HEK293T (cell line): ENCODE data around the gene SPIRE1.
"Not testable (repeated sequence)": the region's sequence is repeated elsewhere in the genome, so short reads cannot be mapped to it uniquely, and the experiment has no call there.

Experiments
- CTCF ChIA-PET: fragments of 350-600 bp; formaldehyde crosslinking; extraction: SDS; loops from one replicate; lab custom pipeline; 2021; ENCODE audit warnings: antibody characterized with exemption, inconsistent platforms; lab: Yijun Ruan, JAX
- POLR2A ChIA-PET: fragments of 350-600 bp; formaldehyde crosslinking; extraction: SDS; loops from one replicate; lab custom pipeline; 2020; ENCODE audit warnings: antibody characterized with exemption, inconsistent platforms; lab: Yijun Ruan, JAX
- DNase-seq: peaks from one replicate; pipeline ENCODE4 v3.0.0; 2012; ENCODE audit warnings: mixed read lengths; ENCODE audit errors: extremely low spot score
- ARNT ChIP-seq: fragments of 450-650 bp; IDR thresholded peaks from 2 replicates; pipeline ENCODE4 v1.6.1; 2017; ENCODE audit warnings: mild to moderate bottlenecking
- BHLHE40 ChIP-seq: fragments of 450-650 bp; IDR thresholded peaks from 2 replicates; pipeline ENCODE4 v1.6.1; 2016; ENCODE audit warnings: mild to moderate bottlenecking, moderate library complexity, borderline replicate concordance
- CTBP1 ChIP-seq: fragments of 450-650 bp; IDR thresholded peaks from 2 replicates; pipeline ENCODE4 v1.6.1; 2016; ENCODE audit warnings: borderline replicate concordance
- ELF4 ChIP-seq: fragments of 450-650 bp; IDR thresholded peaks from 2 replicates; pipeline ENCODE4 v1.6.1; 2017; ENCODE audit warnings: antibody characterized with exemption
- FOXA1 ChIP-seq: fragments of 450-650 bp; IDR thresholded peaks from 2 replicates; pipeline ENCODE4 v1.6.1; 2016; ENCODE audit warnings: mild to moderate bottlenecking
- FOXK2 ChIP-seq: fragments of 450-650 bp; IDR thresholded peaks from 2 replicates; pipeline ENCODE4 v1.6.1; 2016; ENCODE audit warnings: mild to moderate bottlenecking
- FOXM1 ChIP-seq: fragments of 450-650 bp; IDR thresholded peaks from 2 replicates; pipeline ENCODE4 v1.6.1; 2017; ENCODE audit warnings: mild to moderate bottlenecking, borderline replicate concordance
- HDGF ChIP-seq: fragments of 450-650 bp; IDR thresholded peaks from 2 replicates; pipeline ENCODE4 v1.6.1; 2017; ENCODE audit warnings: antibody characterized with exemption, borderline replicate concordance
- L3MBTL2 ChIP-seq: fragments of 450-650 bp; conservative IDR thresholded peaks from 2 replicates; pipeline ENCODE4 v1.6.1; 2016; ENCODE audit warnings: mild to moderate bottlenecking
- LEF1 ChIP-seq: fragments of 450-650 bp; IDR thresholded peaks from 2 replicates; pipeline ENCODE4 v1.6.1; 2017; ENCODE audit warnings: mild to moderate bottlenecking, borderline replicate concordance
- NFRKB ChIP-seq: fragments of 450-650 bp; IDR thresholded peaks from 2 replicates; pipeline ENCODE4 v1.6.1; 2016; ENCODE audit warnings: mild to moderate bottlenecking, moderate library complexity
- SP1 ChIP-seq: fragments of 450-650 bp; IDR thresholded peaks from 2 replicates; pipeline ENCODE4 v1.6.1; 2017
- SUZ12 ChIP-seq: fragments of 450-650 bp; IDR thresholded peaks from 2 replicates; pipeline ENCODE4 v1.6.1; 2016; ENCODE audit warnings: mild to moderate bottlenecking
- TARDBP ChIP-seq: fragments of 450-650 bp; IDR thresholded peaks from 2 replicates; pipeline ENCODE4 v1.6.1; 2016
- ZNF384 ChIP-seq: fragments of 450-650 bp; IDR thresholded peaks from 2 replicates; pipeline ENCODE4 v1.6.1; 2016
- TF ChIP-seq, protein P1 (sequence below): fragments of 450-650 bp; IDR thresholded peaks from 2 replicates; pipeline ENCODE4 v1.6.1; 2016

Gene SPIRE1

DNA sequence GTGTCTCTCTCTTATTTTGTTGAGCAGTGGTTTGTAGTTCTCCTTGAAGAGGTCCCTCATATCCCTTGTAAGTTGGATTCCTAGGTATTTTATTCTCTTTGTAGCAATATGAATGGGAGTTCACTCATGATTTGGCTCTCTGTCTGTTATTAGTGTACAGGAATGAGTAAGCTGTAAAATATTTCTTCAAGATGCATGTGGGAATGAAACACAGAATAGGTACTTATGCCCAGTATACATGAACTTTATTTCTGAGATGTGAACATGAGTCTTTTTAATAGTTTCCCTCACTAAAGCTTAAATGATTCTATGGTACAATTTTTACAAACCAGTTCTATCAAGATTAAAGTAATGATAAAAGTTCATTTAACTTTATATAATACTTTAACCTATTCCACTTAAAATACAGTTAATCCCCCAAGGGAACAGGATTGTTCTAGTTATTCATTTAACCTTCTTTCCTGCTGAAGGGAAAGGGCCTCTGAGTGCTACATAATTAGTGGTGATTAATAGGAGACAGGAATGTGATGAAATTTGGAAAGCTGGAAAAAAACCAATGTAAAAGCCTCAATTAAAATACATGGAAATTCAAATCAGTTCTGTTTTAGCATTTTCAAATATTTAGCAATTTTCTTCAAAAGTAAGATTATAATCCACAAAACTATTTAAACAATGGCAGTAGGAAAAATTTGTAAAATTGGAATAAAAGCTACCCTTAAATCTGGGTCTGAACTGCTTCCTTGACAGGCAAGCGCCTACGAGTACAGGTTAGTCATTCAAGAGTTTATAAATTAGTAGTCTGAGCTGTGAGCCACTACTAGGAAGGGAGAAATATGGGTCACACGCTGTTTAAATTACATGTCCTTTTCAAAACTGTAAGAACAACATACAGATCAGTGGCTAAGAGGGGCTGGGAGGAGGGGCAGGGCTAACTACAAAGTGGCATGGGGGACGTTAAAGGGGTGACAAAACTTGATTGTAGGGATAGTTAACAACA is 28.9 kb downstream of the SPIRE1 start:
- CTCF ChIA-PET: interaction anchor here (0.5 kb wide), 1 partner anchor 8 kb away, joined by 3 read pairs; no protein-coding TSS in a partner anchor
- no peak for DNase-seq

DNA sequence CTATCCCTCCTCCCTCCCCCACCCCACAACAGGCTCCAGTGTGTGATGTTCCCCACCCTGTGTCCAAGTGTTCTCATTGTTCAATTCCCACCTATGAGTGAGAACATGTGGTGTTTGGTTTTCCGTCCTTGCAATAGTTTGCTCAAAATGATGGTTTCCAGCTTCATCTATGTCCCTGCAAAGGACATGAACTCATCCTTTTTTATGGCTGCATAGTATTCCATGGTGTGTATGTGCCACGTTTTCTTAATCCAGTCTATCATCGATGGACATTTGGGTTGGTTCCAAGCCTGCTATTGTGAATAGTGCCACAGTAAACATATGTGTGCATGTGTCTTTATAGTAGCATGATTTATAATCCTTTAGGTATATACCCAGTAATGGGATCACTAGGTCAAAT is 30.7 kb downstream of the SPIRE1 start:
- CTCF ChIA-PET, POLR2A ChIA-PET, DNase-seq: not testable (repeated sequence)

More for the DNA sequence above, 28.9 kb downstream of the SPIRE1 start:
- POLR2A ChIA-PET: no interaction called here
- TF ChIP-seq FOXM1 (no peak), TARDBP (no peak), ARNT (no peak), FOXK2 (no peak), LEF1 (no peak), BHLHE40 (no peak), ELF4 (no peak)

DNA sequence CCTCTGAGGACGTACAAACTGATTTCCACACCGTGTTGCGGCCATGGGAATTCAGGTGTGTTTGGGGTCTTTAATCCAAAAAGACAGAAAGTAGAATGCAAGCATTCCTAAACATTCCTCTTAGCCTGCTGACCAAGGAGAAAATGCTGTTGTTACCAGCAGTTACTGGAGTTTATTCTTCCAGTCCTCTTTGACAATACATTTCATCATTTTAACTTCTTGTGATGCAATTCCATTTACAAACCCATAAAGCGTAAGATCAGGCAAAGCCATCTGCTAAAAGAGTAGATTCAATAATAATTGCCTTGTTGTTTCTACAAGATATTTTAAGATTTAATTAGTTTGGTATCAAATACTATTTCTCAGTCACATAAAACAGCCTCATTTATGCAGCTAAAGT is 32.7 kb downstream of the SPIRE1 start:
- CTCF ChIA-PET: interaction anchor here (0.5 kb wide), 1 partner anchor 9 kb away, joined by 4 read pairs; no protein-coding TSS in a partner anchor
- no peak for TF ChIP-seq SP1
- no peak for DNase-seq
- POLR2A ChIA-PET: no interaction called here

DNA sequence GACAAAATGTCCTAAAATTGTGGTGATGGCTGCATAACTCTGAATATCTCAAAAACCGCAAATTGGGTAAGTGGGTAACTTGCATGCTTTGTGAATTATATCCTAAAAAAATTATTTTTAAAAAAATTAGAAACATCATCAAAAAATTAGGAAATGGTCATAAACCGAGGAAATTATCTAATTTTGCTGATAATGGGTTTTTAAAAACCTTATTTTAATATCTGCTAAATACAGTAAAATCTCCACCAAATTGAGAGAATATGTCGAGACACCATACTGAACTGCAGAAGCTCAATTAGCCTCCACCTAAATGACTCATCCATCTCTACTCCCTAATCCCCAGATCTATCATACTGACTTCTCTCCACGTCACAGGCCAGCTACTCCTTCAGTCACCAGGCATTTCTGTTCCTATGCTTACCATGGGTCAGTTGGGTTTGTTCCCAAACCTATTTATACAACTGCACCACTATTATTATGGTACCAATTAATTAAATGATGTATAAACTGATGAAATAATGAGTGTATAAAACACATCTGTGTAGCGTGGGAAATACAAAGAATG is 36.1 kb downstream of the SPIRE1 start:
- no peak for DNase-seq
- CTCF ChIA-PET: no interaction called here
- POLR2A ChIA-PET: no interaction called here
- TF ChIP-seq FOXK2 (no peak), ARNT (no peak), ZNF384 (no peak), SUZ12 (no peak)

DNA sequence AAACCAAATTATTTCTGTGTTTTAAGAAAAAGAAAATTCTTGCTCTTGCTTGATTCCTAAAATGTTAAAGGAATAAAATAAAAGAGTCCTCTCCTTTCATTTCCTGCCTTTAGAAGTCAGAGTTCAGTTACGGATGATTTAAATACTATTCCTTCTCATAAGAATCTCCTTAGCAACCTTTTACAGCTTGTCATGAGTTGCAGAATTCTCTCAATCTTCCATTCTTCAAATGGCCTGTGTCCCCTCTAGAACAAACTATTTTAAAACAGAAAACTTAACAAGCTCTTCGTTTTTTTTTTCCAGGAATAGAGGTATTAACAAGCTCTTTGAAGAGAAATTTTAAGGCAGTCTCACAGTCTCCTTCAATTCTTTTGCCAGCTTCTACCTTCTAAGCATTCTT is 42.2 kb downstream of the SPIRE1 start:
- DNase-seq: no peak
- no peak for TF ChIP-seq HDGF
- TF ChIP-seq LEF1: no peak
- TF ChIP-seq SP1: no peak
- no peak for TF ChIP-seq TARDBP
- TF ChIP-seq SUZ12: no peak
- TF ChIP-seq ZNF384: no peak
- no peak for TF ChIP-seq FOXK2
- TF ChIP-seq, protein P1, sequence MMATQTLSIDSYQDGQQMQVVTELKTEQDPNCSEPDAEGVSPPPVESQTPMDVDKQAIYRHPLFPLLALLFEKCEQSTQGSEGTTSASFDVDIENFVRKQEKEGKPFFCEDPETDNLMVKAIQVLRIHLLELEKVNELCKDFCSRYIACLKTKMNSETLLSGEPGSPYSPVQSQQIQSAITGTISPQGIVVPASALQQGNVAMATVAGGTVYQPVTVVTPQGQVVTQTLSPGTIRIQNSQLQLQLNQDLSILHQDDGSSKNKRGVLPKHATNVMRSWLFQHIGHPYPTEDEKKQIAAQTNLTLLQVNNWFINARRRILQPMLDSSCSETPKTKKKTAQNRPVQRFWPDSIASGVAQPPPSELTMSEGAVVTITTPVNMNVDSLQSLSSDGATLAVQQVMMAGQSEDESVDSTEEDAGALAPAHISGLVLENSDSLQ: no peak
- no peak for TF ChIP-seq FOXA1
- TF ChIP-seq ARNT: no peak
- no peak for TF ChIP-seq L3MBTL2
- TF ChIP-seq NFRKB: no peak
- no peak for TF ChIP-seq FOXM1
- TF ChIP-seq CTBP1: no peak
- TF ChIP-seq BHLHE40: no peak
- CTCF ChIA-PET: interaction anchor here (0.7 kb wide), 1 partner anchor 45 kb away, joined by 6 read pairs; no protein-coding TSS in a partner anchor
- POLR2A ChIA-PET: no interaction called here

DNA sequence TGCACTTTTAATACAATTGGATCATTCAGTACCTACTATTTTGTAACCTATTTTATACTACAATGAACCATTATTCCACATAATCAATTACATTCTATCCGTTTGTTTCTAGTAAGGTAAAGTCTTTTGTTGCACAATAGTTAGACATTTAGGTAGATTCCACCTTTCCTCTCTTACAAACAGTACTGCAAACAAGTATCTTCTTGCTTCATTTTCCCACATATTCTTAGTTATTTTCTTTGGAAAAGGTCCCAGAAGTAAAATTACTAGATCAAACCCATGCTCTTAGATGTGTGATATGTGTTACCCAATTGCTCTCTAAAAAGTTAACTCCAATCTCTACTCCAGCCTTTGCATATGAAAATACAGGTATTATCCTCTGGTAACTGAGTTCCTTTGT is 49.6 kb downstream of the SPIRE1 start:
- POLR2A ChIA-PET: no interaction called here
- TF ChIP-seq, protein P1: no peak
- no peak for TF ChIP-seq SUZ12
- DNase-seq: no peak
- CTCF ChIA-PET: no interaction called here

DNA sequence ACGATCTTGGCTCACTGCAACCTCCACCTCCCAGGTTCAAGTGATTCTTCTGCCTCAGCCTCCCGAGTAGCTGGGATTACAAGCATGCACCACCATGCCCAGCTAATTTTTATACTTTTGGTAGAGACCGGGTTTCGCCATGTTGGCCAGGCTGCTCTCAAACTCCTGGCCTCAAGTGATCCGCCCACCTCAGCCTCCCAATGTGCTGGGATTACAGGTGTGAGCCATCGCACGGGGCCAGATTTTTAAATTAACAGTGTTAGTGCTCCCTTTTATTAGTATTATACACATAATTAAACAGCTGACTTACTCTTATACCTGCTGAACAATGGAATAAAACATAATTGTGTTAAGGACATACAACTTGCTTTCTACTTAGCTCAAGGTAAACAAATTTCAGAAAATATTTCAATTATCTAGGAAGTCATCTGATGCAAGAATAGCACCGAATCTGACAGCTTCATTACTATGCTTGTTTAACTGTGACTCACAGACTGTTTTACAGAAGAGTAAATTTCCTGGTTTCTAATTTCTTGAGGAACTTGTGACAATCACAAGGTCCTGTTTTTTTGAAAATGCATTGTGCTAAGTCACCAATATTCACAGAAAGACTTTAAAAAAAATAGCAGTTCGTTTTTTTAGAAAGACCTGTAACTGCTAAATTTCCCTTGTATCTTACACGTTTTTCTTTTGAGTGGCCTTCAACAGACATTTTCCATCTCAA is 51.2 kb downstream of the SPIRE1 start:
- TF ChIP-seq HDGF: no peak
- no peak for TF ChIP-seq SP1
- TF ChIP-seq LEF1: no peak
- no peak for TF ChIP-seq ARNT
- TF ChIP-seq ELF4: no peak
- TF ChIP-seq FOXA1: no peak
- TF ChIP-seq FOXM1: no peak
- no peak for TF ChIP-seq SUZ12
- TF ChIP-seq TARDBP: no peak
- TF ChIP-seq NFRKB: no peak
- ChIA-PET POLR2A (interaction anchor here (0.8 kb wide), 1 partner anchor 199 kb away, joined by 3 read pairs; the partner anchor contains the start of gene PRELID3A), CTCF (interaction anchor here (0.6 to 1.2 kb wide), 2 partner anchors 77 to 232 kb away, joined by 3 read pairs; no protein-coding TSS in a partner anchor)
- DNase-seq: no peak
